Measurements from ENCODE around the gene IL17RC. TPM values are rescaled to one million over a fixed set of nuclear protein-coding genes. Genes with fewer than 3 reads are reported as not detected.

The IL17RC gene
- total RNA-seq, 1 experiment from 2014 or later = 6.8 TPM

GRCh38 chr3:9955067-9955502 is 38.2 kb downstream of the IL17RC start:
- H3K36me3 Mint-ChIP-seq (ENCODE audit: insufficient read depth in 1 of 3, low read depth in 3 of 3) = no peaks in the 10 kb centered on the region
- H3K27me3 Mint-ChIP-seq (ENCODE audit: low read depth) = peaks cover 51% of the 10 kb centered on the region
- Histone ChIP-seq H2AFZ (ENCODE audit: low read length) (no peak overlapping the region), H4K5ac (ENCODE audit: insufficient read length, low read depth, low read length) (no peak overlapping the region), H3K18ac (ENCODE audit: insufficient read length, low read depth, low read length) (no peak overlapping the region), H3K23ac (ENCODE audit: insufficient read length, low read depth, low read length) (no peak overlapping the region), H3K4me1 (ENCODE audit: insufficient read depth, low read length) (peaks cover 3% of the 10 kb centered on the region; the same call in 1 of the 2 replicates), H3K79me2 (ENCODE audit: insufficient read depth, low read length) (no peaks in the 10 kb centered on the region), H4K20me1 (ENCODE audit: control insufficient read depth, insufficient read depth, insufficient read length) (no peaks in the 10 kb centered on the region), H3K27ac (ENCODE audit: insufficient read length, low read depth, low read length) (no peak overlapping the region), H3K56ac (ENCODE audit: insufficient read length, low read depth, low read length) (no peak overlapping the region), H3K79me1 (ENCODE audit: insufficient read depth, low read depth, low read length, poor library complexity, severe bottlenecking) (no peaks in the 10 kb centered on the region), H3K4me2 (ENCODE audit: insufficient read depth, insufficient read length, low read length) (no peak overlapping the region), H2BK5ac (ENCODE audit: insufficient read length, low read length) (no peak overlapping the region), H2BK20ac (ENCODE audit: low read depth, low read length, poor library complexity, severe bottlenecking) (no peak overlapping the region), H3K4ac (ENCODE audit: low read depth, low read length) (no peak overlapping the region), H3K9ac (ENCODE audit: extremely low read depth, insufficient read length, low read length) (no peak overlapping the region), H3K27me3 (ENCODE audit: insufficient read depth, low read length) (no peaks in the 10 kb centered on the region; the same call in 1 of the 2 replicates), H3K9me3 (ENCODE audit: control insufficient read depth, low read depth, low read length) (no peaks in the 10 kb centered on the region), H3T11ph (ENCODE audit: low read length) (no peak overlapping the region), H3K14ac (ENCODE audit: insufficient read depth, low read length) (no peak overlapping the region), H3K23me2 (ENCODE audit: insufficient read length, low read depth, low read length, poor library complexity, severe bottlenecking) (peaks cover 6% of the 10 kb centered on the region), H4K91ac (ENCODE audit: insufficient read length, low read depth, low read length) (no peak overlapping the region), H2AK5ac (ENCODE audit: insufficient read length, low read length) (no peak overlapping the region), H2BK15ac (ENCODE audit: low read depth, low read length) (no peak overlapping the region), H2BK12ac (ENCODE audit: insufficient read length, low read depth, low read length) (no peak overlapping the region), H4K8ac (replicated peaks; ENCODE audit: insufficient read length, low read depth, low read length) (no peak overlapping the region), H2BK120ac (ENCODE audit: low read depth, low read length, poor library complexity, severe bottlenecking) (no peak overlapping the region)
- H3K4me1 Mint-ChIP-seq = peaks cover 27 to 37% of the 10 kb centered on the region in 2 experiments
- H3K4me3 Mint-ChIP-seq = peak overlapping the region; percentile 12 to 61; a peak in 3 of 5 replicates
- no peaks in the 10 kb centered on the region for H3K9me3 Mint-ChIP-seq
- no CpG with 5 or more reads among the region's 12 CpGs for WGBS (ENCODE audit: extremely low coverage, insufficient read length, low lambda C conversion rate)
- peak overlapping the region; percentile 8 to 65 (median 34); a peak in 3 of 7 replicates for H3K27ac Mint-ChIP-seq
- no peak for TF ChIP-seq CTCF (conservative IDR thresholded peaks at IDR 0.05)
- DNase-seq = peak; percentile 71

Data from H9 (cell line).